Hepatocyte (in vitro differentiated cells): ENCODE measurements around the gene MCAT. TPM values are rescaled to one million over a fixed set of nuclear protein-coding genes. Genes with fewer than 3 reads are reported as not detected.

ENCODE experiments used
- DNase-seq: peaks from one replicate; pipeline ENCODE4 v3.0.0-alpha.2; 2016; ENCODE audit warnings: low spot score
- H2AFZ ChIP-seq: fragments of 200-600 bp; sonication (generic); 2 replicates; pipeline ENCODE4 v1.6.0; 2016; ENCODE audit warnings: antibody characterized with exemption, mild to moderate bottlenecking
- H3K27ac ChIP-seq: fragments of 200-600 bp; sonication (generic); 2 replicates; pipeline ENCODE4 v1.5.1; 2016; ENCODE audit warnings: mild to moderate bottlenecking
- H3K27me3 ChIP-seq: fragments of 200-600 bp; sonication (generic); 2 replicates; pipeline ENCODE4 v1.6.1; 2016
- H3K36me3 ChIP-seq: fragments of 200-600 bp; sonication (generic); replicated peaks from 2 replicates; pipeline ENCODE4 v1.5.1; 2016; ENCODE audit warnings: low read depth; ENCODE audit not compliant: insufficient read depth
- H3K4me1 ChIP-seq: fragments of 200-600 bp; sonication (generic); 2 replicates; pipeline ENCODE4 v1.5.1; 2016; ENCODE audit warnings: mild to moderate bottlenecking, moderate library complexity; ENCODE audit not compliant: insufficient read depth
- H3K4me2 ChIP-seq: fragments of 200-600 bp; sonication (generic); 2 replicates; pipeline ENCODE4 v1.6.0; 2016
- H3K4me3 ChIP-seq: fragments of 200-600 bp; sonication (generic); 2 replicates; pipeline ENCODE4 v1.5.1; 2016; ENCODE audit warnings: mild to moderate bottlenecking
- H3K79me2 ChIP-seq: fragments of 200-600 bp; sonication (generic); 2 replicates; pipeline ENCODE4 v1.6.0; 2017; ENCODE audit warnings: mild to moderate bottlenecking
- H3K9me2 ChIP-seq: fragments of 200-600 bp; sonication (generic); replicated peaks from 2 replicates; pipeline ENCODE4 v1.6.0; 2017; ENCODE audit warnings: mild to moderate bottlenecking; ENCODE audit not compliant: insufficient read depth
- H3K9me3 ChIP-seq: fragments of 200-600 bp; sonication (generic); 2 replicates; pipeline ENCODE4 v1.5.1; 2016; ENCODE audit warnings: low read depth, mild to moderate bottlenecking
- H4K20me1 ChIP-seq: fragments of 200-600 bp; sonication (generic); 2 replicates; pipeline ENCODE4 v1.6.0; 2016; ENCODE audit warnings: mild to moderate bottlenecking; ENCODE audit not compliant: insufficient read depth, poor library complexity, severe bottlenecking
- CTCF ChIP-seq: fragments of 200-600 bp; sonication (generic); IDR thresholded peaks from 2 replicates; pipeline ENCODE4 v1.5.1; 2016; ENCODE audit warnings: antibody characterized with exemption, mild to moderate bottlenecking; ENCODE audit not compliant: poor library complexity
- EZH2 ChIP-seq: fragments of 200-600 bp; sonication (generic); IDR thresholded peaks from 2 replicates; pipeline ENCODE4 v1.6.1; 2016; ENCODE audit warnings: antibody characterized with exemption, mild to moderate bottlenecking, borderline replicate concordance
- EZH2phosphoT487 ChIP-seq: fragments of 200-600 bp; sonication (generic); IDR thresholded peaks from one replicate; pipeline ENCODE4 v1.6.1; 2018; ENCODE audit warnings: antibody characterized with exemption, mild to moderate bottlenecking, low read depth, moderate library complexity; ENCODE audit not compliant: unreplicated experiment, severe bottlenecking
- WGBS: methylation state at CpG from one replicate; pipeline ENCODE4 v1.1.6; 2016; ENCODE audit warnings: low lambda C conversion rate; ENCODE audit errors: missing lambda C conversion rate; 5-methylcytosine and 5-hydroxymethylcytosine counted together
- polyA plus RNA-seq: library from polyadenylated mRNA; unstranded; fragments of >200 nt; fragmentation: Nextera tagmentation; extraction: Ambion mirVana; gene quantifications from 2 replicates; pipeline ENCODE4 v1.2.1, GENCODE V29; 2016
- total RNA-seq: library from RNA; depleted of rRNA; stranded (reverse); fragments of >200 nt; gene quantifications from 2 replicates; pipeline ENCODE4 v1.2.3, GENCODE V29; 2014

Gene MCAT
- total and polyA plus RNA-seq, 2 experiments from 2014 or later: 16.9 to 24.9 TPM

GRCh38 chr22:43162412-43163150 is 19.4 kb upstream of the MCAT start:
- no peak for DNase-seq
- no peaks in the 10 kb centered on the region for H3K4me1 ChIP-seq
- TF ChIP-seq EZH2phosphoT487: no peak
- no peak for TF ChIP-seq EZH2
- TF ChIP-seq CTCF: no peak
- H3K79me2 ChIP-seq: no peaks in the 10 kb centered on the region
- no peaks in the 10 kb centered on the region for H3K27me3 ChIP-seq
- no peaks in the 10 kb centered on the region for H3K9me2 ChIP-seq
- H4K20me1 ChIP-seq: no peaks in the 10 kb centered on the region
- 95% methylated on average over 20 of the region's 24 CpGs for WGBS
- H3K9me3 ChIP-seq: no peaks in the 10 kb centered on the region
- H2AFZ ChIP-seq: no peak overlapping the region
- H3K27ac ChIP-seq: no peak overlapping the region
- H3K4me3 ChIP-seq: no peak overlapping the region
- H3K4me2 ChIP-seq: no peak overlapping the region
- no peaks in the 10 kb centered on the region for H3K36me3 ChIP-seq

GRCh38 chr22:43160497-43161126 is 17.4 kb upstream of the MCAT start:
- 96% methylated on average over 8 of the region's 8 CpGs for WGBS
- no peak overlapping the region for H3K4me2 ChIP-seq
- no peak overlapping the region for H3K27ac ChIP-seq
- no peaks in the 10 kb centered on the region for H4K20me1 ChIP-seq
- no peaks in the 10 kb centered on the region for H3K79me2 ChIP-seq
- no peak overlapping the region for H2AFZ ChIP-seq
- no peak overlapping the region for H3K4me3 ChIP-seq
- no peak for DNase-seq
- no peaks in the 10 kb centered on the region for H3K9me2 ChIP-seq
- H3K36me3 ChIP-seq: no peaks in the 10 kb centered on the region
- no peak for TF ChIP-seq EZH2phosphoT487
- TF ChIP-seq CTCF: no peak
- no peak for TF ChIP-seq EZH2
- no peaks in the 10 kb centered on the region for H3K27me3 ChIP-seq
- no peaks in the 10 kb centered on the region for H3K4me1 ChIP-seq
- no peaks in the 10 kb centered on the region for H3K9me3 ChIP-seq

- no peaks in the 10 kb centered on the region for H4K20me1 ChIP-seq
- H3K4me3 ChIP-seq: no peak overlapping the region
- H3K9me3 ChIP-seq: no peaks in the 10 kb centered on the region
- no peaks in the 10 kb centered on the region for H3K27me3 ChIP-seq
- no peaks in the 10 kb centered on the region for H3K4me1 ChIP-seq
- H3K4me2 ChIP-seq: no peak overlapping the region
- no peaks in the 10 kb centered on the region for H3K36me3 ChIP-seq
- H3K9me2 ChIP-seq: no peaks in the 10 kb centered on the region
- DNase-seq: no peak
- WGBS: 80% methylated on average over 17 of the region's 18 CpGs
- TF ChIP-seq CTCF: no peak
- no peak for TF ChIP-seq EZH2phosphoT487
- TF ChIP-seq EZH2: no peak
- H3K27ac ChIP-seq: no peak overlapping the region
- H3K79me2 ChIP-seq: no peaks in the 10 kb centered on the region
- H2AFZ ChIP-seq: no peak overlapping the region
These were observed 16.4 kb upstream of the MCAT start for GRCh38 chr22:43159484-43160178.
